Small intestine (tissue), 7 donors: ENCODE measurements around the gene TRMU. TPM values are rescaled to one million over a fixed set of nuclear protein-coding genes. Genes with fewer than 3 reads are reported as not detected.

ENCODE experiments used
- DNase-seq, 2 donors: peaks; one replicate each; pipeline versions ENCODE4 v3.0.0 to v3.0.0-alpha.2; 2013
- FAIRE-seq: peaks from 2 replicates; lab custom pipeline; 2012; peaks lifted over from hg19 to GRCh38; lab: Jason Lieb, UNC
- H3K27ac ChIP-seq, 3 donors: one replicate each; pipeline ENCODE4 v1.5.1; 2013; ENCODE audit warnings: low read length in 2 of 3, mild to moderate bottlenecking in 2 of 3, control low read depth in 1 of 3, inconsistent platforms in 1 of 3, low read depth in 1 of 3, moderate library complexity in 1 of 3
- H3K27me3 ChIP-seq, 3 donors: one replicate each; pipeline ENCODE4 v1.6.1; 2013; ENCODE audit warnings: low read length in 3 of 3, inconsistent platforms in 1 of 3; ENCODE audit not compliant: control insufficient read depth in 3 of 3, insufficient read depth in 3 of 3
- H3K36me3 ChIP-seq, 3 donors: one replicate each; pipeline ENCODE4 v1.6.1; 2013; ENCODE audit warnings: low read length in 3 of 3, inconsistent platforms in 1 of 3, low read depth in 1 of 3, mild to moderate bottlenecking in 1 of 3, moderate library complexity in 1 of 3; ENCODE audit not compliant: control insufficient read depth in 3 of 3, insufficient read depth in 2 of 3
- H3K4me1 ChIP-seq, 3 donors: one replicate each; pipeline ENCODE4 v1.6.1; 2013; ENCODE audit warnings: low read length in 2 of 3, inconsistent platforms in 1 of 3, low read depth in 1 of 3, mild to moderate bottlenecking in 1 of 3, moderate library complexity in 1 of 3; ENCODE audit not compliant: control insufficient read depth in 3 of 3, insufficient read depth in 2 of 3
- H3K4me3 ChIP-seq, 3 donors: one replicate each; pipeline ENCODE4 v1.5.1; 2013; ENCODE audit warnings: low read length in 3 of 3, control low read depth in 1 of 3, inconsistent platforms in 1 of 3, low read depth in 1 of 3, mild to moderate bottlenecking in 1 of 3, moderate library complexity in 1 of 3
- H3K9me3 ChIP-seq, 2 donors: one replicate each; pipeline ENCODE4 v1.6.1; 2013; ENCODE audit warnings: low read depth in 1 of 2, low read length in 1 of 2; ENCODE audit not compliant: control insufficient read depth in 2 of 2, insufficient read depth in 1 of 2
- WGBS, 3 donors: extraction: QIAGEN DNeasy Blood & Tissue Kit; methylation state at CpG; one replicate each; pipeline ENCODE4 v1.1.7; 2013; 5-methylcytosine and 5-hydroxymethylcytosine counted together
- polyA plus RNA-seq, 4 donors: library from polyadenylated mRNA; stranded (reverse) in 3 of 4; unstranded in 1 of 4; fragments of 200-250 nt in 3 of 4; fragments of 120-200 nt in 1 of 4; gene quantifications; one replicate each; pipeline versions ENCODE4 v1.2.1 to v1.2.3, GENCODE V29; 2013
- donor health status: healthy with polysubstance abuse.
- donor health status: control.
- donor health status: control.
- donor health status: Bipolar disorder and iron deficiency.
- donor health status: healthy.

TRMU gene
- polyA plus RNA-seq, 4 donors = 17.0 to 38.6 (median 34.3) TPM

GRCh38 chr22:46369716-46370583 lies 34.4 kb downstream of the TRMU start:
- H3K9me3 ChIP-seq = peaks cover 0 to 7% of the 10 kb centered on the region in 2 donors
- peaks cover 3 to 17% (median 5%) of the 10 kb centered on the region in 3 donors for H3K4me1 ChIP-seq
- peaks cover 0 to 27% (median 0%) of the 10 kb centered on the region in 3 donors for H3K36me3 ChIP-seq
- no peak overlapping the region for H3K4me3 ChIP-seq
- no peak for FAIRE-seq
- 70 to 80% (median 77%) methylated on average over 25 of the region's 25 CpGs for WGBS, 3 donors
- H3K27ac ChIP-seq = peak overlapping the region in 1 of 3 donors; percentile 73
- H3K27me3 ChIP-seq = no peaks in the 10 kb centered on the region
- DNase-seq = no peak

- H3K9me3 ChIP-seq = peaks cover 0 to 14% of the 10 kb centered on the region in 2 donors
- no peak for FAIRE-seq
- H3K27ac ChIP-seq = peak overlapping the region in 1 of 3 donors; percentile 73
- DNase-seq = peak; percentile 68 to 76
- H3K27me3 ChIP-seq = no peaks in the 10 kb centered on the region
- H3K4me1 ChIP-seq = peaks cover 3 to 17% (median 5%) of the 10 kb centered on the region in 3 donors
- no peak overlapping the region for H3K4me3 ChIP-seq
- H3K36me3 ChIP-seq = peaks cover 0 to 23% (median 0%) of the 10 kb centered on the region in 3 donors
- 15 to 61% (median 41%) methylated on average over 15 of the region's 15 CpGs for WGBS, 3 donors
Measured at GRCh38 chr22:46370584-46371291, 35.2 kb downstream of the TRMU start.

GRCh38 chr22:46371623-46372226 lies 36.2 kb downstream of the TRMU start:
- WGBS, 3 donors = 87 to 89% (median 88%) methylated on average over 2 of the region's 2 CpGs
- Histone ChIP-seq H3K27me3 (no peaks in the 10 kb centered on the region), H3K4me1 (peaks cover 3 to 18% (median 5%) of the 10 kb centered on the region in 3 donors), H3K4me3 (no peak overlapping the region), H3K27ac (no peak overlapping the region), H3K36me3 (peaks cover 0 to 26% (median 0%) of the 10 kb centered on the region in 3 donors), H3K9me3 (peaks cover 0 to 17% of the 10 kb centered on the region in 2 donors)
- FAIRE-seq (no peak), DNase-seq (no peak)

GRCh38 chr22:46372686-46373085 lies 37.2 kb downstream of the TRMU start:
- Histone ChIP-seq H3K4me1 (peaks cover 3 to 27% (median 5%) of the 10 kb centered on the region in 3 donors), H3K27ac (no peak overlapping the region), H3K36me3 (peaks cover 0 to 28% (median 0%) of the 10 kb centered on the region in 3 donors), H3K27me3 (no peaks in the 10 kb centered on the region), H3K9me3 (peaks cover 0 to 19% of the 10 kb centered on the region in 2 donors), H3K4me3 (no peak overlapping the region)
- DNase-seq (no peak), FAIRE-seq (no peak)
- WGBS, 3 donors = 80 to 93% (median 85%) methylated on average over 18 of the region's 18 CpGs

- Histone ChIP-seq H3K4me1 (peaks cover 3 to 32% (median 5%) of the 10 kb centered on the region in 3 donors), H3K27ac (no peak overlapping the region), H3K9me3 (peaks cover 0 to 19% of the 10 kb centered on the region in 2 donors), H3K4me3 (no peak overlapping the region), H3K36me3 (peaks cover 0 to 28% (median 0%) of the 10 kb centered on the region in 3 donors), H3K27me3 (no peaks in the 10 kb centered on the region)
- DNase-seq (peak in 1 of 2 donors; percentile 40), FAIRE-seq (no peak)
- WGBS, 3 donors = 7 to 51% (median 19%) methylated on average over 8 of the region's 8 CpGs
Measured at GRCh38 chr22:46373159-46373558, 37.6 kb downstream of the TRMU start.

GRCh38 chr22:46373921-46374662 lies 38.6 kb downstream of the TRMU start:
- FAIRE-seq = no peak
- Histone ChIP-seq H3K27me3 (no peaks in the 10 kb centered on the region), H3K4me3 (no peak overlapping the region), H3K27ac (no peak overlapping the region), H3K36me3 (peaks cover 0 to 26% (median 0%) of the 10 kb centered on the region in 3 donors), H3K9me3 (peaks cover 0 to 19% of the 10 kb centered on the region in 2 donors), H3K4me1 (peaks cover 3 to 41% (median 5%) of the 10 kb centered on the region in 3 donors)
- DNase-seq = peak; percentile 31 to 60
- 4 to 30% (median 14%) methylated on average over 31 of the region's 31 CpGs for WGBS, 3 donors

GRCh38 chr22:46374663-46375474 lies 39.4 kb downstream of the TRMU start:
- WGBS, 3 donors = 26 to 81% (median 48%) methylated on average over 36 to 38 of the region's 38 CpGs
- no peak overlapping the region for H3K27ac ChIP-seq
- H3K9me3 ChIP-seq = peaks cover 0 to 19% of the 10 kb centered on the region in 2 donors
- no peaks in the 10 kb centered on the region for H3K27me3 ChIP-seq
- H3K4me3 ChIP-seq = no peak overlapping the region
- FAIRE-seq = no peak
- H3K36me3 ChIP-seq = peaks cover 0 to 20% (median 0%) of the 10 kb centered on the region in 3 donors
- peaks cover 3 to 47% (median 5%) of the 10 kb centered on the region in 3 donors for H3K4me1 ChIP-seq
- DNase-seq = peak in 1 of 2 donors; percentile 86
